Heart right ventricle (tissue), 16 donors: ENCODE measurements around the gene EVX2. TPM values are rescaled to one million over a fixed set of nuclear protein-coding genes. Genes with fewer than 3 reads are reported as not detected.

Experiments
- ATAC-seq, 8 donors: fragments of 200-7000 bp; cut with Tn5 transposase; one replicate each; pipeline ENCODE4 v1.9.1; 2020; ENCODE audit warnings: mild to moderate bottlenecking in 8 of 8, moderate library complexity in 8 of 8, moderate number of reproducible peaks in 1 of 8
- DNase-seq, 2 donors: peaks; one replicate each; pipeline ENCODE4 v3.0.0-alpha.2; 2020
- H3K27ac ChIP-seq, 10 donors: fragments of 200-600 bp; sonication (generic) in 2 of 10; one replicate each; pipeline versions ENCODE4 v1.5.0 to v1.8.0; 2020 to 2022; ENCODE audit warnings: mild to moderate bottlenecking in 3 of 10
- H3K27me3 ChIP-seq, 7 donors: fragments of 200-600 bp; one replicate each; pipeline ENCODE4 v1.8.0; 2021 to 2022; ENCODE audit warnings: mild to moderate bottlenecking in 2 of 7
- H3K36me3 ChIP-seq, 9 donors: fragments of 200-600 bp; sonication (generic) in 1 of 9; one replicate each; pipeline versions ENCODE4 v1.5.0 to v1.8.0; 2020 to 2022; ENCODE audit warnings: mild to moderate bottlenecking in 2 of 9
- H3K4me1 ChIP-seq, 9 donors: fragments of 200-600 bp; sonication (generic) in 1 of 9; one replicate each; pipeline versions ENCODE4 v1.5.0 to v1.8.0; 2020 to 2022; ENCODE audit warnings: mild to moderate bottlenecking in 4 of 9
- H3K4me3 ChIP-seq, 10 donors: fragments of 200-600 bp; sonication (generic) in 2 of 10; one replicate each; pipeline versions ENCODE4 v1.5.0 to v1.8.0; 2020 to 2022; ENCODE audit warnings: mild to moderate bottlenecking in 7 of 10, moderate library complexity in 2 of 10
- H3K9me3 ChIP-seq, 11 donors: fragments of 200-600 bp in 10 of 11; sonication (generic) in 2 of 11; one replicate each; pipeline versions ENCODE4 v1.5.0 to v1.8.0; 2013 to 2022; ENCODE audit warnings: mild to moderate bottlenecking in 2 of 11, control low read depth in 1 of 11, moderate library complexity in 1 of 11
- WGBS, 2 donors: extraction: QIAGEN DNeasy Blood & Tissue Kit; methylation state at CpG; one replicate each; pipeline ENCODE4 v1.1.7; 2013; ENCODE audit warnings: inconsistent platforms in 1 of 2; 5-methylcytosine and 5-hydroxymethylcytosine counted together
- intact Hi-C, 10 donors: fragments of 100-400 bp; cut with DNase I; formaldehyde crosslinking; loops; one replicate each; pipeline versions ENCODE4 v1.11.1 to v1.14.2; 2022
- polyA plus RNA-seq, 2 donors: library from polyadenylated mRNA; stranded (reverse); fragments of 200-250 nt; gene quantifications; one replicate each; pipeline ENCODE4 v1.2.3, GENCODE V29; 2013
- total RNA-seq, 10 donors: library from RNA; stranded (reverse); fragmentation: NEBNext Ultra II Directional in 3 of 10; extraction: Animal tissue kit (Norgen Biotek cat#: 25700) in 3 of 10; gene quantifications; one replicate each; pipeline versions ENCODE4 v1.2.1 to v1.2.4, GENCODE V29; 2021 to 2023
- TF ChIP-seq, protein P1 (sequence below), 9 donors: fragments of 200-600 bp; sonication (generic) in 2 of 9; IDR thresholded peaks; one replicate each; pipeline versions ENCODE4 v1.5.0 to v1.8.0; 2021 to 2022; ENCODE audit warnings: antibody characterized with exemption in 9 of 9, mild to moderate bottlenecking in 5 of 9, moderate library complexity in 1 of 9
- donor health status: Arrhythmogenic right ventricular cardiomyopathy.
- donor health status: ischemic (EF 13 %, LVEDD 7.1; RV severe dilation, severe dysfunction).
- donor health status: healthy with polysubstance abuse.
- donor health status: DM: no; HTN: yes; CAD: no.
- donor health status: DM: no; HTN: no; CAD: no.
- donor health status: ischemic (EF 25% LVEDD 6.9; RV normal size, moderate dysfunction).
- donor health status: ischemic (EF 25% LVEDD 5.7; RV mildly dilated, moderate dysfunction).
- donor health status: healthy.
- donor health status: DM: yes; HTN: yes; CAD: no.
- donor health status: Ischemic cardiomyopathy.
- donor health status: ischemic (EF 35%, LVEDD 5.7; RV mildly dilated, moderate dysfunction).
- donor health status: nonischemic (EF 11% LVEDD 7.7; RV severe dilation, severe dysfunction).
- donor health status: DM: yes; HTN: yes; CAD: no.
- donor health status: PGD.
- donor health status: ischemic (EF 29% LVEDD 5.4; RV normal size, mild dysfunction).
- donor health status: nonischemic (EF 23%, LVEDD 6.1; RV moderate dilation, normal function).

EVX2 gene
- total and polyA plus RNA-seq, 12 donors: not detected

DNA sequence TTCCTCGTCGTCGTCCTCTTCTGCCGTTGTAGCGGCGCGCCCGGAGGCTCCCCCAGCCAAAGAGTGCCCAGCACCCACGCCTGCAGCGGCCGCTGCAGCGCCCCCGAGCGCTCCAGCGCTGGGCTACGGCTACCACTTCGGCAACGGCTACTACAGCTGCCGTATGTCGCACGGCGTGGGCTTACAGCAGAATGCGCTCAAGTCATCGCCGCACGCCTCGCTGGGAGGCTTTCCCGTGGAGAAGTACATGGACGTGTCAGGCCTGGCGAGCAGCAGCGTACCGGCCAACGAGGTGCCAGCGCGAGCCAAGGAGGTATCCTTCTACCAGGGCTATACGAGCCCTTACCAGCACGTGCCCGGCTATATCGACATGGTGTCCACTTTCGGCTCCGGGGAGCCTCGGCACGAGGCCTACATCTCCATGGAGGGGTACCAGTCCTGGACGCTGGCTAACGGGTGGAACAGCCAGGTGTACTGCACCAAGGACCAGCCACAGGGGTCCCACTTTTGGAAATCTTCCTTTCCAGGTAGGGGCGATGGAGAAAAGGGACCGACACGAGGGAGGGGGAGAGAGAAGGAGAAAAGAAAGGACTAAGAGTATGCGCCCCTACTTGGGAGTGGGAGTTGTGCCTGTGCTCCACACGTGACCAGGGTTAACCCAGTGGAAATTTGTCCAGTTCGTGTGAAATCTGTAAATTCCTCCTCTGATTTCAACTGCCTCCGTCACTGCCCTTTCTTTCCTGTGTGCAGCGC is 9.6 kb upstream of the EVX2 start:
- Histone ChIP-seq H3K4me1 (peaks cover 0 to 32% (median 27%) of the 10 kb centered on the region in 9 donors), H3K36me3 (no peaks in the 10 kb centered on the region), H3K9me3 (no peaks in the 10 kb centered on the region), H3K27me3 (peaks cover 61 to 100% (median 100%) of the 10 kb centered on the region in 7 donors), H3K27ac (no peak overlapping the region), H3K4me3 (peak overlapping the region in 8 of 10 donors; percentile 11 to 33 (median 28))
- WGBS, 2 donors: 2 to 3% methylated on average over 53 of the region's 53 CpGs
- DNase-seq: no peak
- ATAC-seq: no peak
- intact Hi-C loops: loop anchor here in 1 of 10 donors (5.0 kb wide), 1 partner anchor 406 kb away; no protein-coding TSS in a partner anchor
- TF ChIP-seq, protein P1, sequence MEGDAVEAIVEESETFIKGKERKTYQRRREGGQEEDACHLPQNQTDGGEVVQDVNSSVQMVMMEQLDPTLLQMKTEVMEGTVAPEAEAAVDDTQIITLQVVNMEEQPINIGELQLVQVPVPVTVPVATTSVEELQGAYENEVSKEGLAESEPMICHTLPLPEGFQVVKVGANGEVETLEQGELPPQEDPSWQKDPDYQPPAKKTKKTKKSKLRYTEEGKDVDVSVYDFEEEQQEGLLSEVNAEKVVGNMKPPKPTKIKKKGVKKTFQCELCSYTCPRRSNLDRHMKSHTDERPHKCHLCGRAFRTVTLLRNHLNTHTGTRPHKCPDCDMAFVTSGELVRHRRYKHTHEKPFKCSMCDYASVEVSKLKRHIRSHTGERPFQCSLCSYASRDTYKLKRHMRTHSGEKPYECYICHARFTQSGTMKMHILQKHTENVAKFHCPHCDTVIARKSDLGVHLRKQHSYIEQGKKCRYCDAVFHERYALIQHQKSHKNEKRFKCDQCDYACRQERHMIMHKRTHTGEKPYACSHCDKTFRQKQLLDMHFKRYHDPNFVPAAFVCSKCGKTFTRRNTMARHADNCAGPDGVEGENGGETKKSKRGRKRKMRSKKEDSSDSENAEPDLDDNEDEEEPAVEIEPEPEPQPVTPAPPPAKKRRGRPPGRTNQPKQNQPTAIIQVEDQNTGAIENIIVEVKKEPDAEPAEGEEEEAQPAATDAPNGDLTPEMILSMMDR (IDR thresholded peaks at IDR 0.05): no peak

DNA sequence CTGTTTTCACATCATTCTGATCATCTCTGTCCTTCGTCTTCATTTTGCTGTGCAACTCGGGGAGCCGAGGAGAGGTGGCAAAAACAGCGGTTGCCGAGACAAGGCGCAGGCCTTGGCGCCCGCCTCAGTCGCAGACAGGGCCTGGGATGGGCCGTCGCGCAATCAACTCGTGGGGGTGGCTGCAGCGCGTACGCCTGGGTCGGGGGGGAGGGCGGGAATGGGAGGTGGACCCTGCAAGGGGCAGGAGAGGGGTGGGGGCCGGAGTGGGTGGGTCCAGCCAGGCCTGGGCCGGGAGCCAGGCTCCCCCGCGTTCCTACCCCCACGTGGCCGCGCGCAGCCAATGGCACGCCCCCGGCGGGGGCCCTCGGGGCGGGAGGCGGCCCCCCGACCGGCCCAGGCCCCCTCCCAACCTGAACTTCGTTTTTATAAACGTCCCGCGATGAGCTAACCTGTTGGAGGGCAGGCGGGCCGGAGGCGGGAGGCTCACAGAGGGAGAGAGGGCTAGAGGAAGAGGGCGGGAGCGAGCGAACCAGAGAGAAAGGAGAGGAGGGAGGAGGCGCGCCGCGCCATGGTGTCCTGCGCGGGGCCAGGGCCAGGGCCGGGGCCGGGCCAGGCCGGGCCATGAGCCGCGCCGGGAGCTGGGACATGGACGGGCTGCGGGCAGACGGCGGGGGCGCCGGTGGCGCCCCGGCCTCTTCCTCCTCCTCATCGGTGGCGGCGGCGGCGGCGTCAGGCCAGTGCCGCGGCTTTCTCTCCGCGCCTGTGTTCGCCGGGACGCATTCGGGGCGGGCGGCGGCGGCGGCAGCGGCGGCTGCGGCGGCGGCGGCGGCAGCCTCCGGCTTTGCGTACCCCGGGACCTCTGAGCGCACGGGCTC is 8.7 kb upstream of the EVX2 start, which contains the start of gene HOXD13:
HOXD13 (plus strand) TSS at position 452 of the 875 bp plus-strand sequence; CDS start at position 622, 170 bp downstream.
- H3K9me3 ChIP-seq: no peaks in the 10 kb centered on the region
- H3K4me3 ChIP-seq: peak within 1 kb of the TSS in 8 of 10 donors; percentile 11 to 33 (median 28)
- peak in 2 of 8 donors; percentile 17 to 26 for ATAC-seq
- 2 to 5% methylated on average over 41 to 95 of the region's 95 CpGs for WGBS, 2 donors
- TF ChIP-seq, protein P1 (IDR thresholded peaks at IDR 0.05): no peak
- peaks cover 61 to 100% (median 100%) of the 10 kb centered on the region in 7 donors for H3K27me3 ChIP-seq
- no peak within 1 kb of the TSS for H3K27ac ChIP-seq
- no peaks in the 10 kb centered on the region for H3K36me3 ChIP-seq
- intact Hi-C loops: loop anchor here in 1 of 10 donors (5.0 kb wide), 1 partner anchor 405 kb away; no protein-coding TSS in a partner anchor
- DNase-seq: no peak
- peaks cover 0 to 32% (median 29%) of the 10 kb centered on the region in 9 donors for H3K4me1 ChIP-seq

DNA sequence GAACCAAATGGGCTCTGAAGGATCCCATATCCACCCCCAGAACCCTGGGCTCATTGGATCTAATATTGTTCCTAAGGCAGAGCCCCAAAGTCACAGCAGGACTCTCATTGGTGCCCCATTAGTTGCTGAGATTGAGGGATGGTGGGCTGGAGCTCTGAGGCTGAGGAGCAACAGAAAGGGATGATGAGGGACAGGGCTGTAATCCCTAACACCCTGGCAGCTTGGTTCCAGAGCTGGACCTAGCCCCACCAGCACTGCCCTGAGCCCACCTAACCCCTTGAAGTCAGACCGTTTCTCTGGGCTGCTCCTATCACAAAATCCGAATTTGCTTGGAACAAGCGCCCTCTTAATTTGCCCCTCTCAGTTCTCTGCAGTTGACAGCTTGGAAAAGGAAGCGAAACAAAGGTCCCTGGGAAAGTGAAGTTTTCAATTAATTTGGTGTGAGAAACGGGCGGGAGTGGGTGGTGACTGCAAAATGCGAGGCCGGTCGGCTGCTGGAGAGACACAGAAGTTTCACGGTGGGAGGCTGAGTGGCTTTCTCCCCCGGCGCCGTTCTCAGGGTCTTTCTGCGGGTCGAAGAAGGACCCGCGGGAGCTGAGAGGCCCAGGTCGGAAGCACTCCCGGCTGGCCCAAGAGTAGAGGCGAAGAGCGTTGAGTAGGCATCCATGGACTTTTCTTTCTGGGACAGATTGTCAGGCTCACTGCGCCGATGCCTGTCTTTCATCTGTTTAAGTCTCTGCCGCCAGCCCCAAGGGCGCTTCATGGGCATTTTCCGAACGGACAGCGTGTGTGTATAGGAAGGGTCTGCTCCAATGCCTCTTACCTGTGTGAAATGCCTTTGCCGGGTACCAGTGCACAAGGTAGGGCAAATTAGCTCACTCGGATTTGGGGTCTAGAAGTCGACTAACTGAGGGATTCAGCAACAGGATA is 7.8 kb upstream of the EVX2 start:
- Histone ChIP-seq H3K4me1 (peaks cover 0 to 23% (median 20%) of the 10 kb centered on the region in 9 donors), H3K9me3 (no peaks in the 10 kb centered on the region), H3K27me3 (peaks cover 64 to 100% (median 100%) of the 10 kb centered on the region in 7 donors), H3K27ac (no peak overlapping the region), H3K36me3 (no peaks in the 10 kb centered on the region), H3K4me3 (no peak overlapping the region)
- ATAC-seq (no peak), DNase-seq (no peak)
- intact Hi-C loops: loop anchor here in 1 of 10 donors (5.0 kb wide), 1 partner anchor 404 kb away; no protein-coding TSS in a partner anchor
- WGBS, 2 donors: 4 to 8% methylated on average over 31 of the region's 31 CpGs
- TF ChIP-seq, protein P1 (IDR thresholded peaks at IDR 0.05): no peak
